HK-2 (cell line): Measurements from ENCODE around the gene GDPD3.
"Not testable (repeated sequence)": the region's sequence is repeated elsewhere in the genome, so short reads cannot be mapped to it uniquely, and the experiment has no call there.

Experiments used
- DNase-seq: peaks from one replicate; pipeline ENCODE4 v3.0.0-alpha.2; 2018; ENCODE audit not compliant: unreplicated experiment

Gene GDPD3, protein sequence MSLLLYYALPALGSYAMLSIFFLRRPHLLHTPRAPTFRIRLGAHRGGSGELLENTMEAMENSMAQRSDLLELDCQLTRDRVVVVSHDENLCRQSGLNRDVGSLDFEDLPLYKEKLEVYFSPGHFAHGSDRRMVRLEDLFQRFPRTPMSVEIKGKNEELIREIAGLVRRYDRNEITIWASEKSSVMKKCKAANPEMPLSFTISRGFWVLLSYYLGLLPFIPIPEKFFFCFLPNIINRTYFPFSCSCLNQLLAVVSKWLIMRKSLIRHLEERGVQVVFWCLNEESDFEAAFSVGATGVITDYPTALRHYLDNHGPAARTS

DNA sequence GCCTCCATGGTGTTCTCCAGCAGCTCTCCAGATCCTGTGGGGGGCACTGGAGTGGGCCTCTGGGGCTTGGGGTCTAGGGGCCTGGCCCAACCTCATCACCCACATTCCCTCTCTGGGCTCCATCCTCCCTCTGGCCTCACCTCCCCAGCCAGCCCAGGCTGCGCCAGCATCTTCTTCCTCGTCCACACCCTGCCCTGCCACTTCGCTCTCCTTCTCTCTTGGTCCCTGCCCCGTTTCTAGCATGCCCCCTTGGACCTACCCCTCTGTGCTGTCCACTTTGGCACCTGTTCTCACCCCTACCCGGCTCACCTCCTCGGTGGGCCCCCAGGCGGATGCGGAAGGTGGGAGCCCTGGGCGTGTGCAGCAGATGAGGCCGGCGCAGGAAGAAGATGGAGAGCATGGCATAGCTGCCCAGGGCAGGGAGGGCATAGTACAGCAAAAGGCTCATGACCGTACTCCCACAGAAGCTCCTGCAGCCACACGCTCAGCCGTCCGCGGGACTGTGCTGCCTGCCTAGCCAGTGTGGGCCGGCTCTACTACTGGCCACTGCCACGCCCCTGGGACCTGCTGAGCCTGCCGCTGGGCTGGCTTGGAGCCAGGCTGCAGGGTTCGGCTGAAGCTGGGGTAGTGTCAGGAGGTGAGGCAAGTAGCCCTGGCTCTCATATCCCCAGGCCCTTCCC lies at the start of gene GDPD3:
Gene GDPD3, minus strand, starts transcription at position 507 of the 680 bp plus-strand sequence. Its CDS starts 59 bp downstream, at position 448.
- DNase-seq = no peak

DNA sequence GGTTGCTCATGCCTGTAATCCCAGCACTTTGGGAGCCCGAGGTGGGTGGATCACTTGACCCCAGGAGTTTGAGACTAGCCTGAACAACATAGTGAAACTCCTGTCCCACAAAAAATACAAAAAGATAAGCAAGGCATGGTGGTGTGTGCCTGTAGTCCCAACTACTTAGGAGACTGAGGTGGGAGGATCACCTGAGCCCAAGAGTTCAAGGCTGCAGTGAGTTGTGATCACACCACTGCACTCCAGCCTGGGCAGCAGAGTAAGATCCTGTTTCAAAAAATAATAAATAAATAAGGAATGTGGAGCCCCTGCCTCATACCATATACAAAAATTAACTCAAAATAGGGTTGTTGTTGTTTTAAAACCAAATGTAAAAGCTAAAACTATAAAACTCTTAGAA lies 43.9 kb upstream of the GDPD3 start:
- no peak for DNase-seq

DNA sequence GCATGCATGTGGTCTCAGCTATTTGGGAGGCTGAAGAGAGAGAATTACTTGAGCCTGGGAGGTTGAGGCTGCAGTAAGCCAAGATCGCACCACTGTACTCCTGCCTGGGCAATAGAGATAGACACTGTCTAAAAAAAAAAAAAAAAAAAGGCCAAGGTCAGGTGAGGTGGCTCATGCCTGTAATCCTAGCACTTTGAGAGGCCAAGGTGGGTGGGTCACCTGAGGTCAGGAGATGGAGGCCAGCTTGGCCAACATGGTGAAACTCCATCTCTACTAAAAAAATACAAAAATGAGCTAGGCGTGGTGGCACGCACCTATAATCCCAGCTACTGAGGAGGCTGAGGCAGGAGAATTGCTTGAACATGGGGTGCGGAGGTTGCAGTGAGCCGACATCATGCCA lies 41.9 kb upstream of the GDPD3 start:
- no peak for DNase-seq

DNA sequence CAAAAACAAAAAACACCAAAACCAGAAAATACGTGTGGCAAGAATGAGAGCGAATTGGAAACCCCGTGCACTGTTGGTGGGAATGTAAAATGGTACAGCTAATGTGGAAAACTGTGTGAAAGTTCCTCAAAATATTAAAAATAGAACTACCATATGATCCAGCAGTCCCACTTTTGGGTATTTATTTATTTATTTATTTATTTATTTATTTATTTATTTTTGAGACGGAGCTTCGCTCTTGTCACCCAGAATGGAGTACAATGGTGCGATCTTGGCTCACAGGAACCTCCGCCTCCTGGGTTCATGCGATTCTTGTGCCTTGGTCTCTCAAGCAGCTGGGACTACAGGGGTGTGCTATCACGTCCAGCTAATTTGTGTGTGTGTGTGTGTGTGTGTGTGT lies 39.2 kb upstream of the GDPD3 start:
- no peak for DNase-seq

DNA sequence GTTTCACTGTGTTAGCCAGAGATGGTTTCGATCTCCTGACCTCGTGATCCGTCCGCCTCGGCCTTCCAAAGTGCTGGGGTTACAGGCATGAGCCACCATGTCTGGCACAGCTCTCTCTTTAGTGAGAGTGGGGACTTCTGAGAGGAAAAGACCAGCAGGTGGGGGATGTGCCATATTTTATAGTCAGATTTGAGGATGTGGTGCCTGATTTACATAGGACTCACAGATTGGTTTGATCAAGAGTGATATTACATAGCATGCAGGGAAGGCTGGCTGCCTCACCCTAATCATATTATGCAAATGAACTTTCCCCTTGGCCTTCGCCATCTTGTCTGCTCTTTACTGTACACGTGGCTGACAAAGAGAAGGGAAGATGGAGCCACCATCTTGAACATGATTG lies 37.8 kb upstream of the GDPD3 start:
- no peak for DNase-seq

DNA sequence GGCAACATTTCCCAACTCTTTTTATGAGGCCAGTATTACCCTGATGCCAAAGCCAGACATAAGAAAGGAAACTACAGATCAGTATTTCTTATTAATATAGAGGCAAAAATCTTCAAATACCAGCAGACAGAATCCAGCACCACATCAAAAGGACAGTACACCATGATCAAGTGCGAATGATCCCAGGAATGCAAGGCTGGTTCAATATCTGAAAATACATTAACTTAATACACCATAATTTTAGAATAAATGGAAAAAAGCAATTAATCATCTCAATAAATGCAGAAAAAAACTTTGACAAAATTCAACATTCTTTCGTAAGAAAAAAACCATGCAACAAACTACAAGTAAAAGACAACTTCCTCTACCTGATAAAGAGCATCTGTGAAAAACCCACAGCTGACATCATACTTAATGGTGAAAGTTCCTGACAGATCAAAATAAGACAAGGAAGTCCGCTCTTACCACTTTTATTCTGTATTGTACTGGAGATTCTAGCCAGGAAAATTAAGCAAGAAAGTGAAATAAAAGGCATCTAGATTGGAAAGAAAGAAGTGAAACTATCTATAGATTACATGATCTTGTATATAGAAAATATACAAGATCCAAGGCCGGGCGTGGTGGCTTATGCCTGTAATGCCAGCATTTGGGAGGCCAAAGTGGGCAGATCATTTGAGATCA lies 36.1 kb upstream of the GDPD3 start:
- no peak for DNase-seq

DNA sequence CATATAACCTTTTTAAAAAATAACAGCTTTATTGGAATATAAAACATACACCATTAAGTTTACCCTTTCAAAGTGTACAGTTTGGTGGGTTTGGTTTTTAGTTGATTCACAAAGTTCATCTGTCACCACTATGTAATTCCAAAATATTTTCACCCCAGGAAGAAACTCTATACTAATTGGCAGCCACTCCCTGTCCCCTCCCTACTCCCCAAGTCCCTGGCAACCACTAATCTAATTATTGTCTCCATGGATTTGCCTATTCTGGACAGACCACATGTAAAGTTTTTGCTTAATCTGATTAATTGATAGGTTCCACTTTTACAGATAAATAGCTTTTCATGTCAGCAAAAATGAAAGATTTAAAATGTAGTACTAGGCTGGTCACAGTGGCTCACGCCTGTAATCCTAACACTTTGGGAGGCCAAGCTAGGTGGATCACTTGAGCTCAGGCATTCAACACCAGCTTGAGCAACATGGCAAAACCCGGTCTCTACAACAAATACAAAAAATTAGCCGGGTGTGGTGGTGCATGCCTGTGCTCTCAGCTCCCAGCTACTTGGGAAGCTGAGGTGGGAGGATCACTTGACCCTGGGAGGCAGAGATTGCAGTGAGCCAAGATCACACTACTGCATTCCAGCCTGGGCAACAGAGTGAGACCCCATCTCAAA lies 34.6 kb upstream of the GDPD3 start:
- DNase-seq = no peak

DNA sequence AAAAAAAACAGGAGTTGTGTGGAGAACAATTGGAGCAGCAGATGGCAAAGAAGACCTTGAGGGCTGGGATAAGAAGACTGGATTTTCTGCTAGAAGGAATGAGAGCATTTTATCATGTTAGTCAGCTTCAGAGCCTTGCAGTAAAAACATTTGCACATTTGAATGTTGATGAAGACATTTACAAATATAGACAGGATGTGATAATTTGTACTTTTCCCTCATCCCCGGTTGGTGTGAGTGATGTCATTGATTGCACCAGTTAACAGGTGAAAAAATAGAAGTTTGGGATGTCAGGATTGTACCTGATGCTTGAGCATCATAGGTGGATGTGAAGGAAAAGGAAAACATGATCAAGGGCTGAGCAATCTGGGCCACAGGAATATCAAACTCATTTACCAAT lies 32.3 kb upstream of the GDPD3 start:
- DNase-seq = no peak

DNA sequence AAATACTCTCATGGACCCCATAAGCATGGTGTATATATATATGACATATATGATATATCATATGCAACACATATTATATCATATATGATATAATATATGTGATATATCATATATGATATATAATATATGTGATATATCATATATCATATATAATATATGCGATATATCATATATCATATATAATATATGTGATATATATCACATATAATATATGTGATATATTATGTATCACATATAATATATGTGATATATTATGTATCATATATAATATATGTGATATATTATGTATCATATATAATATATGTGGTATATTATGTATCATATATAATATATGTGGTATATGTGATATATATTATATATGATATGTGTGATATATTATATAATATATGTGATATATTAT lies 31.6 kb upstream of the GDPD3 start:
- no peak for DNase-seq

DNA sequence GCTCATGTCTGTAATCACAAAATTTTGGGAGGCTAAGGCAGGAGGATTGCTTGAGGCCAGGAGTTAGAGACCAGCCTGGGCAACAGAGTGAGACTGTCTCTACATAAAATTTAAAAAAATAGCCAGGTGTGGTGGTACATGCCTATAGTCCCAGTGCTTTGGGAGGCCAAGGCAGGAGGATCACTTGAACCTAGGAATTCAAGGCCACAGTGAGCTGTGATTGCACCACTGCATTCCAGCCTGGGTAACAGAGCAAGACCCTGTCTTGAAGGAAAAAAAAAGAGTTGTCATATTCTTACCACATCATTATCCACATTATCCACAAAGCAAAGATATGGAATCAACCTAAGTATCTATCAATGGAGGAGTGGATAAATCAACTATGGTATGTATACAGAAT lies 30.7 kb upstream of the GDPD3 start:
- DNase-seq = no peak

DNA sequence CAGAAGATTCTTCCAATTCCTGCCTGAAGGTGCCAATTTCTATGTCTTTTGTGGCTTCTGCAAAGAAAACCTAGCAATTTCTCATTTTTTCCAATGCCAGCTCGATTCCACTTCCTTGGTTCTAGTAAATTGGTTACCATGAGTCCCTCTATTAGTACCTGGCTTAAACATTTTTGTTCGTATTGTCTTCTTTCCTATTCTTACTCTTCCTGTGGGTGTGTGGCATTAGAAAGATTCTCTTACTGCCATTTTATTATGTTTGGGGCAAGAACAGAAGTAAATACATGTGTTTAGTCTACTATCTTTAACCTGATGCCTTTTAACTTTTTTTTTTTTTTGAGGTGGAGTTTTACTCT lies 30.0 kb upstream of the GDPD3 start:
- DNase-seq = no peak

DNA sequence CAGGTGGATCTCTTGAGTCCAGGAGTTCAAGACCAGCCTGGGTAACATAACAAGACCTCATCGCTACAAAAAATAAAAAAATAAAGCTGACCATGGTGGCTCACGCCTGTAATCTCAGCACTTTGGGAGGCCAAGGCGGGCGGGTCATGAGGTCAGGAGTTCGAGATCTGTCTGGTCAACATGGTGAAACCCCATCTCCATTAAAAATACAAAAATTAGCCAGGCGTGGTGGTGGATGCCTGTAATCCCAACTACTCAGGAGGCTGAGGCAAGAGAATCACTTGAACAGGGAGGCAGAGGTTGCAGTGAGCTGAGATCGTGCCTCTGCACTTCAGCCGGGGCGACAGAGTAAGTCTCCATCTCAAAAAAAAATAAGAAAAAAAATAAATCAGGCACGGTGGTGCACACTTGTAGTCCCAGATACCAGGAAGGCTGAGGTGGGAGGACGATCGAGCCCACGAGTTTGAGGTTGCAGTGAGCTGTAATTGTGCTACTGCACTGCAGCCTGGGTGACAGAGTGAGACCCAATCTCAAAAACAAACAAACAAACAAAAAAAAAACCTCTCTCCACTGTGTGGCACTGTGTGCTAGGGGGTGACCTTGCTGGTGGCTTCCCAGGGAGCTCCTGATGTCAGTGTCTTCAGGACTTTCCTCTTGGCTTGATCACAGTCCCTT lies 29.5 kb upstream of the GDPD3 start:
- no peak for DNase-seq

DNA sequence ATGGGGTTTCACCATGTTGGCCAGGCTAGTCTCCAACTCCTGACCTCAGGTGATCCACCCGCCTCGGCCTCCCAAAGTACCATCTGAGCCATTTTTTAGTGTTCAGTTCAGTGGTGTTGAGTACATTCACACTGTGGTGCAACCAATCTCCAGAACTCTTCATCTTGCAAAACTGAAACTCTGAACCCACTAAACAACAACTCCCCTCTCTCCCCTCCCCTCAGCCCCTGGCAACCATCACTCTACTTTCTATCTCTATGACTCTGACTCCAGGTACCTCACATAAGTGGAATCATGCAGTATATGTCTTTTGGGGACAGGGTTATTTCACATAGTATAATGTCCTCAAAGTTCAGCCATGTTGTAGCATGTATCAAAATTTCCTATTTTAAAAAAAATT lies 28.4 kb upstream of the GDPD3 start:
- DNase-seq = no peak

DNA sequence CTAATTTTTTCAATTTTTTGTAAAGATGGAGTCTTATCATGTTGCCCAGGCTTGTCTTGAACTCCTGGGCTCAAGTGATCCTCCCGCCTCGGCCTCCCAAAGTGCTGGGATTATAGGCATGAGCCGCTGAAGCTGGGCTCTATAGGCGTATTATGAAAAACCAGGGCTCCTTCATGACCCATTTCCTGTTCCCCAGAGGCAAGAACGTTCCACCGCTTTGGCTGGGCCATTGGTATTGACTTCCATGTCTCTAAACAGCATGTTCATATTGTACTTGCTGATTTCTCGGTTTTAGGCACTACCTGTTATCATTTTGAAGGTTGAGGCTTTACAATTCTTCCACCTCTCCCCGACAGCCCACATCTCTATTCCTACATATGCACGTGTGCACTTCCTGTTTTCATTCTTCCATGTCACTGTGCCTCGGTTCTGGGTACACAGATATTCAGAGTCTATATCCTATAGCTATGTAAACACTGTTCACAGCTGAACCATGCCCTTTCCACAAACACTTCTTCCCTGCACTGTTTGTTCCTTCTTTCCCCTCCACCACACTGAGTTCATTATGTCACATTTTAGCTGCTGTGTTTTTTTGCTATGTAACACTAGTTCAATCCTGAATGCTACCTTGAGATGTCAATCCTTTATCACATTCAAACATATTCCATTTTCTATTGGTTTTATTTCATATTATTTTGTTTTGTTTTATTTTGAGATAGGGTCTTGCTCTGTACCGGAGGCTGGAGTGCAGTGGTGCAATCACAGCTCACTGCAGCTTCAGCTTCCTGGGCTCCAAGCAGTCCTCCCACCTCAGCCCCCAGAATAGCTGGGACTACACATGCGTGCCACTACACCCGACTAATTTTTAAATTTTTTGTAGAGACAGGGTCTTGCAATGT lies 26.5 kb upstream of the GDPD3 start:
- DNase-seq = no peak

DNA sequence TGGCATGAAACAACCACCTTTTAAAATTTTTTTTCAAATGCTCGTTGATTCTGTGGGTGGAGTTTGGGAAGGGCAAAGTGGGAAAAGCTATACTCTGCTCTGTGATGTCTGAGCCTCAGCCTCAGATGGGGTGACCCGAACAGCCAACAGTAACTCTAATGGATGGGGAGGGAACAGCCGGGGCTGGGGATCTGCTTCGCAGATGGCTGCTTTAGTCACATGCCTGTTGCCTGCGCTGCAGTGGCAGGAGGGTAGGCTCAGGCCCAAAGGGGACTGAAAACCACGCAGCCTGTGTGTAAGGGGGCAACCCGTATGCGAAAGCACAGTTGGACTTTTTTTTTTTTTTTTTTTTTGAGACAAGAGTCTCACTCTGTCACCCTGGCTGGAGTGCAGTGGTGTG lies 24.6 kb upstream of the GDPD3 start:
- no peak for DNase-seq

DNA sequence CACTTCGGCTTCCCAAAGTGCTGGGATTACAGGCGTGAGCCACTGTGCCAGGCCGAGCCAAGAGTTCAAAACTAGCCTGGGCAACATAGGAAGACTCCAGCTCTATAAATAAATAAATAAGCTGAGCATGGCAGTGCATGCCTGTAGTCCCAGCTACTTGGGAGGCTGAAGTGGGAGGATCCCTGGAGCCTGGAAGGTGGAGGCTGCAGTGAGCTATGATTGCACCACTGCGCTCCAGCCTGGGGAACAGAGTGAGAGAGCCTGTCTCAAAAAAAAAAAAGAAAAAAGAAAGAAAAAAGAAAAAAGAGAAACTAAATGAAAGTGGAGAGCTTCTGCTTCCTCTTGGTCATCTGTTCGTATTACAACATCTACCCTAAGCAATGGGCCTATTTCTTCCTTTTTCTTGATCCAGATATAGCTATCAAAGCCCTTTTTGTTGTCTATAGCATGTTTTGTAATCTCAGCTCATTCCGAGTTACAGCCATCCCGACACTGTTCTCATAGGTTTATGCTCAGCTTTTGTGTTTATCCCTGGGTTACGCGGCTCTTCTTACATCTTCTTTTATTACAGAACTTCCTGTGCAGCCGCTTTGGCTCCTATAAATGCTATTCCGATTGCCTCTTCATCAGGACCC lies 23.8 kb upstream of the GDPD3 start:
- no peak for DNase-seq

DNA sequence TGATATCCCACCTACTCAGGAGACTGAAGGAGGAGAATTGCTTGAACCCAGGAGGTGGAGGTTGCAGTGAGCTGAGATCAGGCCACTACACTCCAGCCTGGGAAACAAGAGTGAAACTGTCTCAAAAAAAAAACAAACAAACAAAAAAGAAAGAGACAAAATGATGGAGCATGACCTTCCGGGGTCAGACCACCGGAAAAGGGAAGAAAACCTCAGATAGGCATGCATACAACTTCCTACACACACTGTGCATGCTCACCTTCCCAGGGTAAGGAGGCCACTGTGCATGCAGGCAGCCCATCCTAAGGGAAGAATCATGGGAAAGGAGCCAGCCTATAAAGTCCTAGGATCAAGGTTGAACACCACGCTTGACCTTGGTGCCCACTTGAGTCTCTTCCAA lies 19.3 kb upstream of the GDPD3 start:
- no peak for DNase-seq

DNA sequence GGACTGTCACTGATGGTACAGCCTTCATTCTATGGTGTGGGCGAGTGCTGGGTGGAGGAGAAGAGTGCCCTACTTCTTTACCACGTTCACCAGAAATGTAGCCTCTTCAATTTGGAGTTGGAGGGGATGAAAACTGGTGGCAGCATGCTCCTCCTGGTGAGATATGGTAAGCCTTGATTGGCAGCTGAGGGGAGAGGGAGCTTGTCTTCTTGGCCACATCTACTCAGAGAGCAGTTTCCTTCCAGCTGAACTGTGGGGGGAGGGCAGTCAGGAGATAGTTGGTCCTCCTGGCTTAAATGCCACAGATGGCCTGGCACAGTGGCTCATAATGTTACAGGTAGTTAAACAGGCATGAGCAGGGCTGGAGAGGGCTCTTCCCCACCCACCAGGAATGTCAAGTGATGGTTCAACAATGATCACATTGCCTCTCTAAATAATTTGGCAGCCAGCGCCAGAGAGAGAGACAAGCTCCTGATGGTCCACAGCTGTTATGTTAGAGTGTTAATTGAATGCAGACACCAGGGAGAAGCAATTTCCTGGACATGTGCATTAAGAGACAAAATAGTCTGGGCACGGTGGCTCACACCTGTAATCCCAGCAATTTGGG lies 18.6 kb upstream of the GDPD3 start:
- DNase-seq = no peak

DNA sequence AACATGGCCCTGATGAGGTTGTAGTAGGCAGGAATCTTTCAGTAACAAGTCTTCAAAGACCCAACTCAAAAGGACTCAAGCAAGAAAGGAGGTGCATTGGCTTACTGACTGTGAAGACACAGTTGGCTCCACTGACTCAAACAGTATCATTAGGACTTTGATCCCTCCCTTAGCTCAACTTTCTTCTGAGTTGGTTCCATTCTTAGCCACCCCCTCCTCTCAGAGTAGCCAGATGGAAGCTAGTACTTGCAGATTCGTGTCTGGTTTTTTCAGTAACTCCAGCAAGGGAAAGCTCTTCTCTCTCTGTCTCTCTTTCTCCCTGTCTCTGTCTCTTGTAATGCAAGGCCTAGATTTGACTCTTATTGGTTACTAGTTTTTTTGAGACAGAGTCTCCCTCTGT lies 14.7 kb upstream of the GDPD3 start:
- DNase-seq = no peak

DNA sequence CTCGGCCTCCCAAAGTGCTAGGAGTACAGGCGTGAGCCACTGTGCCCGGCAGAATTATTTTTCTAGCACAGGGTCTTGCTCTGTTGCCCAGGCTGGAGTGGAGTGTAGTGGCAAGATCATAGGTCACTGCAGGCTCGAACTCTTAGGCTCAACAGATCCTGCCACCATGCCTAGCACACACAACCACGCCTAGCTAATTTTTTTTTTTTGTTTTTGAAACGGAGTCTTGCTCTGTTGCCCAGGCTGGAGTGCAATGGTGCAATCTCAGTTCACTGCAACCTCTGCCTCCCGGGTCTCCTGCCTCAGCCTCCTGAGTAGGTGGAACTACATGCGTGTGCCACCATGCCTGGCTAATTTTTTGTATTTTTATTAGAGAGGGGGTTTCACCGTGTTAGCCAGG lies 12.4 kb upstream of the GDPD3 start:
- not testable (repeated sequence) for DNase-seq
